Measurements from ENCODE around the gene ADAMTSL4. TPM values are rescaled to one million over a fixed set of nuclear protein-coding genes. Genes with fewer than 3 reads are reported as not detected.

ADAMTSL4 gene
- total and polyA plus RNA-seq, 2 donors (not counting 3 experiments of a cell fraction or from before 2014, with no cell fraction given), result 0.73 to 1.0 TPM

DNA sequence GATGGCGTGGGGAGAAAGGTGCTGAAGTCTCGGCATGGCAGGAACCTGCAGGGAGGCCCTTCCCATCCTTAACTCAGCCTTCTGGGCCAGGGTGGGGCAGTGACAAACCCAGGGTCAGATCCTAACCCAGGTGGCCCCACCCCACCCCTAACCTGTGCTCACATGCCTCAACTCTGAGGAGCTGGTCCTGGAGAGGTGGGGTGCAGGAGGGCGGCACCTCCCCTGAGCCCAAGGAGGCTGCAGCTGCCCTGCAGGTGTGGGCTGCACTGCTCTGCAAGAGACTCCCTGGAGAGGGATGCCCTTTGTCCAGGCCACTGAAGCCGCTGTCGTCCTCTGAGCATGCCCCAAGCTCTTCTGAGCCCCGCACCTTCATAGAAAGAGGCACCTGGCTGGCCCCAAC, 15.2 kb upstream of the ADAMTSL4 start:
- ChIA-PET POLR2A (no interaction called here), CTCF (interaction anchor here (1.1 to 3.7 kb wide), 5 partner anchors 10 to 70 kb away, joined by 3 to 24 read pairs (median 19); partner anchors contain the start of genes ADAMTSL4 and FALEC)
- no TSS peak for BruUV-seq (replicated peaks)
- no peaks in the 10 kb centered on the region for H3K27me3 ChIP-seq (ENCODE audit: control insufficient read depth in 2 of 2, insufficient read depth in 2 of 2, low read length in 2 of 2)
- intact Hi-C loops (cut with micrococcal nuclease) (no loop called here), dilution Hi-C loops (cut with MboI; ENCODE audit: extremely low pct_ligation_motif_present, low sequenced_read_pairs) (no loop called here)
- no peak for FAIRE-seq
- H3K9me3 ChIP-seq (replicated peaks; ENCODE audit: control insufficient read depth, insufficient read depth, low read length), result no peaks in the 10 kb centered on the region
- no peaks in the 10 kb centered on the region for H3K9me1 ChIP-seq (replicated peaks; ENCODE audit: control insufficient read depth, extremely low read depth, insufficient read depth, low read length)
- H3K4me2 ChIP-seq (ENCODE audit: insufficient read depth, low read length), result no peak overlapping the region
- no peaks in the 10 kb centered on the region for H3K4me1 ChIP-seq (ENCODE audit: control insufficient read depth, extremely low read depth, insufficient read depth, low read length)
- DNase-seq (ENCODE audit: low read depth, low spot score), result no peak
- H3K36me3 ChIP-seq (ENCODE audit: control insufficient read depth in 2 of 2, extremely low read depth in 1 of 2, insufficient read depth in 2 of 2, low read length in 2 of 2), result no peaks in the 10 kb centered on the region
- no peak for TF ChIP-seq FOS (IDR thresholded peaks at IDR 0.05; ENCODE audit: borderline replicate concordance, insufficient read depth, low read length)
- TF ChIP-seq JUN (IDR thresholded peaks at IDR 0.05; ENCODE audit: borderline replicate concordance, insufficient read depth, insufficient read length, low read depth), result no peak
- no peak for TF ChIP-seq EZH2 (IDR thresholded peaks at IDR 0.05; ENCODE audit: borderline replicate concordance, low read depth, low read length, severe bottlenecking)
- TF ChIP-seq, protein P1, sequence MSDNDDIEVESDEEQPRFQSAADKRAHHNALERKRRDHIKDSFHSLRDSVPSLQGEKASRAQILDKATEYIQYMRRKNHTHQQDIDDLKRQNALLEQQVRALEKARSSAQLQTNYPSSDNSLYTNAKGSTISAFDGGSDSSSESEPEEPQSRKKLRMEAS (IDR thresholded peaks at IDR 0.05; ENCODE audit: insufficient read depth, insufficient read length), result no peak
- TF ChIP-seq GATA2 (IDR thresholded peaks at IDR 0.05; ENCODE audit: insufficient read depth, insufficient read length, low read depth, low read length), result no peak
- TF ChIP-seq, protein P2, sequence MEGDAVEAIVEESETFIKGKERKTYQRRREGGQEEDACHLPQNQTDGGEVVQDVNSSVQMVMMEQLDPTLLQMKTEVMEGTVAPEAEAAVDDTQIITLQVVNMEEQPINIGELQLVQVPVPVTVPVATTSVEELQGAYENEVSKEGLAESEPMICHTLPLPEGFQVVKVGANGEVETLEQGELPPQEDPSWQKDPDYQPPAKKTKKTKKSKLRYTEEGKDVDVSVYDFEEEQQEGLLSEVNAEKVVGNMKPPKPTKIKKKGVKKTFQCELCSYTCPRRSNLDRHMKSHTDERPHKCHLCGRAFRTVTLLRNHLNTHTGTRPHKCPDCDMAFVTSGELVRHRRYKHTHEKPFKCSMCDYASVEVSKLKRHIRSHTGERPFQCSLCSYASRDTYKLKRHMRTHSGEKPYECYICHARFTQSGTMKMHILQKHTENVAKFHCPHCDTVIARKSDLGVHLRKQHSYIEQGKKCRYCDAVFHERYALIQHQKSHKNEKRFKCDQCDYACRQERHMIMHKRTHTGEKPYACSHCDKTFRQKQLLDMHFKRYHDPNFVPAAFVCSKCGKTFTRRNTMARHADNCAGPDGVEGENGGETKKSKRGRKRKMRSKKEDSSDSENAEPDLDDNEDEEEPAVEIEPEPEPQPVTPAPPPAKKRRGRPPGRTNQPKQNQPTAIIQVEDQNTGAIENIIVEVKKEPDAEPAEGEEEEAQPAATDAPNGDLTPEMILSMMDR (IDR thresholded peaks at IDR 0.05; ENCODE audit: extremely low read depth in 1 of 2, insufficient read depth in 1 of 2, low read depth in 1 of 2, low read length in 2 of 2), result no peak
- TF ChIP-seq MYC (IDR thresholded peaks at IDR 0.05; ENCODE audit: low read depth, low read length), result no peak
- TF ChIP-seq POLR2AphosphoS5 (IDR thresholded peaks at IDR 0.05; ENCODE audit: insufficient read depth, low read depth, low read length), result no peak
- TF ChIP-seq POLR2A (IDR thresholded peaks at IDR 0.05; ENCODE audit: low read depth, low read length), result no peak
- H2AFZ ChIP-seq (ENCODE audit: low read depth, low read length), result no peak overlapping the region
- no peak overlapping the region for H3K9ac ChIP-seq (replicated peaks; ENCODE audit: extremely low read depth, insufficient read depth, low read length)
- no peak overlapping the region for H3K4me3 ChIP-seq (replicated peaks in 1 of 3; ENCODE audit: insufficient read depth in 1 of 3, low read depth in 1 of 3, low read length in 3 of 3)
- H4K20me1 ChIP-seq (replicated peaks; ENCODE audit: control insufficient read depth, extremely low read depth, insufficient read depth, low read length), result no peaks in the 10 kb centered on the region
- H3K27ac ChIP-seq (ENCODE audit: insufficient read depth, low read depth, low read length), result no peak overlapping the region
- no peaks in the 10 kb centered on the region for H3K79me2 ChIP-seq (ENCODE audit: control insufficient read depth, insufficient read depth, low read length)
